ENCODE data around the gene CHGA.

GRCh38 chr14:92906823-92907222 lies 16.1 kb upstream of the CHGA start:
- TF ChIP-seq SPI1 (IDR thresholded peaks at IDR 0.05; ENCODE audit: low read depth, low read length), result no peak
- no peak for TF ChIP-seq POLR2AphosphoS5 (IDR thresholded peaks at IDR 0.05; ENCODE audit: low read depth, low read length)
